GM18870 (cell line): ENCODE measurements around the gene GHRHR.

Experiments used
- ATAC-seq: cut with Tn5 transposase; IDR thresholded peaks from one replicate; pipeline ENCODE4 v1.9.1; 2021; ENCODE audit warnings: moderate library complexity; ENCODE audit not compliant: unreplicated experiment

The GHRHR gene

DNA sequence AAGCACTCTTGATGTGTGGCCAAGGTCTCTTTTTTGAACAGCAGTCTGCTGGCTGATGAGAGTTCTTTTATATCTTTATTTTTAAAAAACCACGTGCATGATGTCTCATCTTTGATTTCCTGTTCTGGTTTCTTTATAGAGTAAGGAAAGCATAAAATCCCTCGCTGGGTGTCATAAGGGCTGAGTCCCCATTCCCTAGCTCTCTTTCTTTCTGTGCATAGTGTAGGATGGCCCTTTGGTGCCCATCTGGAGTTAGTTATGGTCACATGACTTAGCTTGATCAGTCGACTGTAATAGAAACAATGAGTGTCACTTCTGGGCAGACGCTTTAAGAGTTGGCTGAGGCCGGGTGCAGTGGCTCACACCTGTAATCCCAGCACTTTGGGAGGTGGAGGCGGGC, 38.5 kb downstream of the GHRHR start:
- ATAC-seq, result no peak

DNA sequence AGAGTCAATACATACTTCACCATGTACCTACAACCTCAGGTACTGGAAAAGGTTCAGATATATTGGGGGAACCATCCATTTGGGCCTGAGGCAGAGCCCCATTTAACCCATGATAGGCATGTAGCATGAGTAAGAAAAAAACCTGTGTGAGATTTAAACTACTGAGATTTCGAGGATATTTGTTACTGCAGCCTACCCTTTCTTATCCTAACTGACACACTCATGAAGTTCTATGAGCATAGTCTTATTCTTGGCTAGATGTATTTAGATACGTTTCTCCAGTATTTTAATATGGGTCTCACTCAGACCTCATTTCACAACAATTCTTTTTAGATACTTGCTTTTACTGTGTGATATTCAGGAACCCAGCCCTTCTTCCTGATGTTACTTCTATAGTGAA, 39.3 kb downstream of the GHRHR start:
- ATAC-seq, result no peak

DNA sequence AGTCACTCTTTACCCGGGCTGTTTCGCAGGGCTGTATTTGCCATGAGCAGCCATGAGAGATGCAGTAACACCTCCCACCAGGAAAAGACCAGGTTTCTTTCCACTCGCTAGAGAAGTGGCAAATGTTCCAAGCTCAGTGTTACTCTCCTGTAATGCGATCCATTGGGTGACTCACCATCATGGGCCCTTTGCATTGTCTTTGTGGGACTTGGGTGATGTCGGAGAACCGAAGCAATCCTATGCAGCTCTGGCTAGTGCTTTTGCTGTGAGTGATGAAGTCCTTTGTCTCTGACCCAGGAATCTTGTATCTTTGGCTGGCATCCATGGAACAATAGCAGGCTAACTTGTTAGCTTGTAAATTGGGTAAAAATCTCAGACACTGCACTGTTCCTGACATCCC, 40.0 kb downstream of the GHRHR start:
- ATAC-seq, result no peak

DNA sequence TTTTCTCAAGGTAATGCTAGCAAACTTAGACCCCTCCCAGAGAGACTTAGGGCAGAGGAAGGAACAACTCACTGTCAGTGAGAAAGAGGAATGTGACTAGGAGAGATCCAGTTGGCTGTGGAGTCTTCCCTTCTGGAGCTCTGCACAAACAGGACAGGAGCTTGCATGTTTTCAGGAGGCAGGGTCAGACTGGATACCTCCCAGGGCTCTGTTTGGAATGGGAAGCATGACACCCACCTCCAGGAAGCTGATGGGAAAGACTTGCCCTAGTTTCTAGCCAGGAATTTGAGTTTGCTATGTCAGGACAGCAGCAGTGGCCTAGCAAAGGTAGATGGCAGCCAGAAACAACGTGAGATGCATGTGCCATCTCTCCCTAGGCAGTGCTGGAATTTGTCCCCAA, 40.6 kb downstream of the GHRHR start:
- ATAC-seq, result no peak

DNA sequence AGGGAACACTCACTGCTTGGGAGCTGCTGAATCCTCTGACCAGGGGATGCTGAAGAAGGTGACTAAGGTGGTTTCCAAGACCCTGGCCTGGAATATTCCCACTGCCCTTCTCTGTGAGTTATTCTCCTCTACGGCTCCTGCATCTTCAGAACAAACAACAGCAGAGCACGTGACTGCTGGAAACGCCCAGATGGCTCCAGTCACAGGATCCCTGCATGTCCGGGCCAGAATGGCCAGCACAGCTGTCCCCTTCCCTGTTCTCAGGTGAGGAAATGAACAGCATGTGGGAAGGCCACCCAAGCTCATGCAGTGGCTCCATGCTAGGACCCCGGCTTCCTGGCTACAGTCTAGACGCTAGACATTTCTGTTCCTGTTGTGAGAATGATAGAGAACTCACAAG, 43.1 kb downstream of the GHRHR start:
- ATAC-seq, result no peak

DNA sequence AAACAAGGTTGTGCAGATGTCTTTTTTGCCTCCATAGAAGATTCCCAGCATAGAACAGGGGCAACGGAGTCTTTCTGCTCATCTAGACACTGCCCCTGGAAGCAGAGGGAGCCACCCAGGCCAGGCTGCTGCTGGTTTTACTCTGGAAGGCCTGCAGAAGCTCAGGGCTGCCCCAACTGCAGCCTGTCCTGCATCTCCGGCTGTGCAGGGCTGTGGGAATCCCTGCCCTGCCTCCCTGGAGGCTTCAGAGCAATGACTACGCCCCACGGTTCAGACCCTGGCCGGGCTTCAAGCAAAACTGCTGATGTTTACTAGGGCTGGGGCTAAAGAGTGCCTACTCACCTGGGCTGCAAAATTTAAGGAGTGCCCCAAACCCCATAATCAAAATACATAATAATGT, 43.9 kb downstream of the GHRHR start:
- ATAC-seq, result no peak

DNA sequence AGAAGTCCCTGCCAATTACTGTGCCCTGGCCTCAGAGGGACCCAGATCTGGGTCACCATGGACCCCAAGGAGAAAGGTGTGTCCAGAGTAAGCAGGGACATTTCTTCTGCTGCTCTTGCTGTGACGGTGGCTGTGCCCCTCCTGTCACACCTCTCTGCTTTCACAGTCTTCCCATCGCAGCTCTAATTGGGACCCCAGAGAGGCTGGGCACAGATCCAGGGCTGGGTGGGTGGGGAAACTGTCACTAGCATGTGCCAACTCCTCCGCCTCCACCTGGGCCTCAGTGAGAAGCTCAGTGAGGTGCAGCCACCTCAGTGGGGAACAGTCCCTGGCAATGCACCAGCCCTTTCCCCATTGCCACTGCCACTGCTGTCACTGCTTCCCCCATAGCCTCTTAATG, 51.1 kb downstream of the GHRHR start:
- ATAC-seq, result no peak

DNA sequence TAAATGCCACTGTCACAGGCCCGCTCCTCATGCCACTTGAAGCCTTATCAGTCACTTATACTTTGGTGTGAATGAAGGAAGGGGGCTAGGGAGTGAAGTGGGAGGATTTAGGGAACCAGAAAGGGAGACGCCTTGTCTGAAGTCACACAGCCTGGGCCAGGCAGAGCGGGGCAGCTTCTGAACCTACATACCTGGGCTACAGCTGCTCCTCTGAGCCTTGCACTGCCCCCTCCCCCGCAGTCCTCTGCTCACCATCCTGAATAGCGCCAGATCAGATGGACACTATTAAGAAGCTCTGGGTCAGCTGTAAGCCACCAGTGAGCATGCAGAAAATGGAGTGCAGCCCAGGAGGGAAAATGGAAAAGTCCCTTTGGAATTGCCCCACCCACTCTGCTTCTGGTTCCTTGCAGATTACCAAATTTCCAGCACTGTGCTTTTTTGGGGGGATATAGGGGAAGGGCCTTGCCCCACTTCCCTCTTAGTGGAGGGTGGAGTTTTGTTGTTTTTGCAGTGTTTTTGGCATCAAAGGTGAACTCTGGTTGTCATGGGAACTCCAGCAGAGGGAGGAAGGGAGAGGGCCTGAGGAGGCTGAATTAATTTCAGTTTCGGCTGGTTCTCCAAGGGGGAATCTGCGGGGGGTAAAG, 53.4 kb downstream of the GHRHR start:
- ATAC-seq, result no peak

DNA sequence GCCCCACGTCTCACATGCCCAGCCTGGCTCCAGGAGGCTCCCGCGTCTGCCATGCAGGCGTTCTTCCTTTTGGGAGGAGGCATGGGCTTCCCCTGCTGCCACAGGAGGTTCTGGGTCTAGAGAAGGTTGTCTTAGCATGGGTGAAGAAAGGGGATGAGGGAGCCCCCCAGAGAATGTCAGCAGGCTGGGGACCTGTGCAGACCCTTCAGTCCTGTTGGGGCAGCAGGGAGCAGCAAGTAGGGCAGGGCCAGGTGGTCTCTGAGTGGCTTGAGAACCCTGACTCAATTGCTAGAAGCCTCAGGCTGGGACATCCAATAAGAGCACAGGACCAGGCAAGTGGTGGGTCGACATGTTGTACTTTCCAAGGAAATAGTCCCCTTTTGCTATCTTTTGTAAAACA, 54.0 kb downstream of the GHRHR start:
- no peak for ATAC-seq

DNA sequence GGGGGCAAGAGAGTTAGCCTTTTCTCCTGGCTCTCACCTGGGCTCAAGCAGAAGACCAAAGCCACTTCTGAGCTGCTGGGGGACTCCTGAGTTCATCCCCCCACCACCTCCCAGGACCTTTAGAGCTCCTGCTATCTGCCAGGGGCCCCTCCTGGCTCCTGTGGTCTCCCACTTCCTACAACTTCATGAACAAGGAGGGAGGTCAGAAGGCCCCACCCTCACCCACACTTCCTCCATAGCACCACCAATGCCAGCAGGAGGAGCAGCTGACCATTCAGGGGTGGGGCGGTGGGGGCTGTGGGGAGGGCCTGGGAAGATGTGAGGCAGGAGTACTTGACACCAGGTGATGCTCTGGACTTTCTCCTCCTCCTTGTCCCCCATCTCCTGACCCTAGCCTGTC, 55.8 kb downstream of the GHRHR start:
- ATAC-seq, result no peak

DNA sequence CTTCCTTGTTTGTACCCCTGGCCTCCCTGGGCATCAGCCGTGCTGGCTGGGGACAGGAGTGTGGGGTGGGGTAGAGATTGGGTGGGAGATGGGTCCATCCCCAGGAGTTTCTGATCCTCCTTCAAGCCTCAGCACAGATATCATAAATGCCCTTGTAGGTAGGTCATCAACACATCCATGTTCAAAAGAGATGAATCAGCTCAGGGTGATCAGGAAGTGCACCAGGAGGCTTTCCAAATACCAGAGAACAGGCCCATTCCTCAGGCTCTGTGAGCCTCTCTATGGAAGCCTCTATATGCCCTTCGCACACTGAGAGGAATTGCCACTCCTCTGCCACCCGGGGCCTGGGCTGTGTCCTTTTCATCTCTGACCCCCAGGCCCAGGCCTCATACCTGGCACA, 56.4 kb downstream of the GHRHR start:
- no peak for ATAC-seq

DNA sequence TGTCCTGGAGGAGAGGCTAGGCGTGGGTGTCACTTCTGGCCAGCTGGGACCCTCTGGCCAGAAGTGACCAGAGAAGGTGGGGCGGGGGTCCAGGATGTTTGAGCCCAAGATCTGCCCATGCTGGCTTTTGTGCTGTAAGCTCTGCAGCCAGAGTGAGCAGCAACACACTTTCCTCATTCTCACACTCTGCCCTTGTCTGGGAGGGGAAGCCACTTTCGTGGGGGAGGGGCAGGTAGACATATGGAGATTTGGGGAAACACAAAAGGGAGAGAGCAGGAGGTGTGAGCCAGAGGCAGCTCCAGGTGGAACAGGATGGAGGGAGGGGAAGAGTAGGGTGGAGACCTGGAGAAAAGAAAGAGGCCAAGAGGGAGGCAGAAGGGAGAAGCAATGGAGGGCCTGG, 56.9 kb downstream of the GHRHR start:
- no peak for ATAC-seq

DNA sequence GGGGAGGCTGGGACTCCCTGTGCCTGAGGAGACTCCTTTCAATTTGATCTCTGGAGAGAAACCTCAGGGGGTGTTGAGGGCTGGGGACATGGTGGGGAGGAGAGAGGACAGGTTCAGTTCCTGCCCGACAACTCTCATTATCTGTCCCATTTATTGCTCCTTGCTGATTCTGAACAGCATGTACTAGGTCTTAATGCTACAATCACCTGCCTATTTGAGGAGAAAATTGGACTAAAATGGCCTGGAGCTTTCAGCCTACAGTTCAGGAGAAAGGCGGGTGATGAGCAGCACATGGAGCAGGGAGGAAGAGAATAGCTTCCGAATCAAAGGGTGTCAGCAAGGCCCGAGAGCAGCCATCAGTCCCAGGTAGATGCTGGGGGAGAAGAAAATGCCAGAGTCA, 58.4 kb downstream of the GHRHR start:
- no peak for ATAC-seq

DNA sequence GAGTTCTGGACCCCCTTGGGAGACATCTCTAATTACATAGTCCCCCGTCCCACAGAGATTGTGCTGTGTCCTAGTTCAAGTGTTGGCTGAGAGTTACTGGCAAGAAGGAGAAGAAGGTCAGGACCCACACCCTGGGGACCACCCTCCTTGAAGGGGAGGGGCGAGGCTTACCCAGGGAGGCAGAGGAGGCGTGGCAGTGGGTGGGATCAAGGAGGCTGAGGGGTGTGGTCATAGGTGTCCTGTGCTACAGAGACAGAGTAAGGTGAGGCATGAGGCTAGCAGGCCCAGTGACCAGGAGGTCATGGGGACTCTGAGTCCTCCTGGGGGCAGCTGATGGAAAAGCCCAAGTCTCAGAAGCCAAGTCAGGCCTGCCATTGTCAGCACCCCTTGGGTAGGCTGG, 59.0 kb downstream of the GHRHR start:
- ATAC-seq, result no peak

DNA sequence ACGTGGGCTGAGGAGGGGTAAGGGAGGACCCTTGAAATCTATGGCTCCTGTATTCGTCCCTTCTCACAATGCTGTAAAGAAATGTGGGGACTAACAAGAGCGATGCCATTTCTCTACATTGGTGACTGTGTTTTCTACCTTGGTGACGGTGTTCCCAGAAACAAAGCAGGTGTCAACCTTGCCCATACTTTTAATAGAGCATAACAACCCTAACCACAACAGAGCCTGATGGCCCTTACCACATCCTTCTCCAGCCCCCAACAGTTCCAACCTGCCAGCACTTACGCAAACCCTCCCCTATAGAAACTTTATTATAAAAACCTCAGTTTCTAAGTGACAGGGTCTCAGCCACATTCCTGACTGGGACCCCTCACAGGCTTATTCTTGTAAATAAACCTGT, 60.1 kb downstream of the GHRHR start:
- ATAC-seq, result no peak

DNA sequence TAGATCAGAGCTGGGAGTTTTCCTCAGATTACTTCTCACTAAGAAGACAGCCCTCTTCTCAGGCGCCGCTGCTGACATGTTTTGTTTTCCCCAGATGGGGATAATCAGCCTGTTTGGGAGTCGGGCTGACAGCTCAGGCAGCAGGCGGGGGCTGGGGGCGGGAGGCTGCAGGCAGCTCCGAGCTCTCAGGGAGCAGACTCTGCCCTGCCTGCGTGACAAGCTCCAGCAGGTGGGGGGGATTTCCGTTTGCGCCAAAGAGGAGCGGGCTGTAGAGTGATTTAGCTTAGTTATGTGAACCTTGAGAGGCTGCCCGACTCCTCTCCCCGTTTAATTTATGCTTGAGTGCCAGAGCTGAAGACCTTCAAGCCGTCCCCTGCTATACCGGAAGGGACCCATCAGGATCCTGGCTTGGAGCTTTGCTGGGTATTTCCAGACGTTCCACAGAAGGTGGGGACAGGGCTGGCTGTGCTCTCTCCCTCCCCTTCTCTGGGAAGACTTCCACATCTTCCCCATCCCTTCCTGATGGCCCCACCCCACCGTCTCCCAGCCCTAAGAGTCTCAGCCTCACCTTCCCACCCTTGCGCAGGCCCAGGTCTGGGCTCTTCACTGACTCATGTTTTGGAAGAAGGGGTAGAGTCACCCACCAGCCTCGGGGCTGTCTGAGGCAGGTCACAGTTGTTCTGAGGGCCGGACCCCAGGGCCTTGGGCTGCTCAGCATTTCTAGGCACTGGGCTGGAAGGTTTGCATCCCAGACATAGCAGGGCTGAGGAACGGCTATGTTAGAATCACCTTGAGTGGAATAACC, 63.6 kb downstream of the GHRHR start:
- no peak for ATAC-seq

DNA sequence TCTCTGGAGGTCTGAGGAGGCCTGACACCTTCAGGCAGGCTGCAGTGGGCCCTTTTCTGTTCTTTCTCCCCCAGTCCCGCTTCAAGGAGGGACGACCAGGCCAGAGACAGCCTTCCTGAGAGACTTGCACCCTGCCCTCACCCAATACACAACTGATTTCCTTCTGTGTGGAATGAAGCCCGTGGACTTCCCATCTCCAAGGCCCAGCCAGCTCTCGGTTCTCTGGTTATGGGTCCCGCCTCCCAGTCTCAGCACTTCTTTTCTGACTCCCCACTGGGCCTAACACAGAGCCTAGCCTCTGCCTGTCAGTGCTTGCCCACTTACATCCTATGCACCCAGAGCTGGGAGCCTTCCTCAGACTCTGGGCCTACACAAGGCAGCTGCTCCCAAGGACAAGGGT, 64.3 kb downstream of the GHRHR start:
- ATAC-seq, result no peak

DNA sequence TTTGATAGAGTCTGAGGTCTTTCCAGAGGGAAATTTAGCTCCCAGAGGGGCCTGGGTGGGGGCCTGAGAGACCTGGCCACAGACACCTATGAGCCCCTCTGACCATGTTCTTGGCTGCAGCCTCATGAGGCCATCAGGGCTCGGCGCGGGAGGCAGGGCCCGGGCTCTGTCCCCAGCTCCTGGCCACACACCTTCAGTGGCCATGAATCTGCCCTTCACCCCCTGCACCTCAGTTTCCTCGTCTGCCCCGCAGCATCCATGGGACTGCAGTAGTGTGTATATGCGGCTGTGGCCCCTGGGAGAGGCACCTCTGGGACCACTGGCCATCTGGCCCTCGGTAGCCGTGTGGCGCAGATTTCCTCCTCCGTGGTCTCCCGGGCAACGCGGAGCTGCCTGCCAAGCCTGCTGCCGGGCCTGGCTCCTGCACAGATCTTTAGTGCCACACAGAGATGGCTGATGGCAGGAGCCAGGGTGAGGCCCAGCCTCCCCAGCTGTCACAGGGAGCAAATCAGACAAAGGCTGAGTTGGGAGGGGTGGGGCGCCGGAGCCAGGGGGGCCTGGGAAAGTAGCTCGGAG, 64.8 kb downstream of the GHRHR start:
- ATAC-seq, result no peak
